ENCODE results near the gene TSFM.

The TSFM gene

GRCh38 chr12:57769594-57769993, 13.0 kb upstream of the TSFM start:
- H3K27ac ChIP-seq (replicated peaks; ENCODE audit: low read length) = no peak overlapping the region
- H3K4me2 ChIP-seq (ENCODE audit: insufficient read depth, low read length, poor library complexity, severe bottlenecking) = no peak overlapping the region
- H3K18ac ChIP-seq (ENCODE audit: low read length) = no peak overlapping the region
- H3K79me1 ChIP-seq (ENCODE audit: low read depth, low read length) = no peaks in the 10 kb centered on the region
- H4K8ac ChIP-seq (ENCODE audit: low read depth, low read length) = no peak overlapping the region
- no peak overlapping the region for H2BK5ac ChIP-seq (ENCODE audit: low read length)
- H3K9ac ChIP-seq (ENCODE audit: low read depth, low read length, poor library complexity) = peak overlapping the region; percentile 45
- H3K23ac ChIP-seq (ENCODE audit: low read depth, low read length, poor library complexity) = no peak overlapping the region
- WGBS, 2 donors (ENCODE audit: extremely low coverage in 2 of 2, insufficient read length in 2 of 2, insufficient replicate concordance in 1 of 2) = no CpG with 5 or more reads among the region's 11 CpGs
- peaks cover 10 to 44% of the 10 kb centered on the region in 2 donors for H3K36me3 ChIP-seq (replicated peaks in 1 of 2; ENCODE audit: control insufficient read depth in 2 of 2, insufficient read depth in 2 of 2, low read length in 2 of 2)
- no peak overlapping the region for H2BK120ac ChIP-seq (ENCODE audit: low read depth, low read length)
- no peak overlapping the region for H2AK5ac ChIP-seq (ENCODE audit: low read depth, low read length)
- H3K14ac ChIP-seq (ENCODE audit: low read length) = no peak overlapping the region
- H2BK12ac ChIP-seq (ENCODE audit: low read length) = no peak overlapping the region
- H3K4me1 ChIP-seq (ENCODE audit: control insufficient read depth in 2 of 2, insufficient read depth in 1 of 2, low read depth in 1 of 2, low read length in 2 of 2) = peaks cover 4 to 22% of the 10 kb centered on the region in 2 donors
- H3K9me3 ChIP-seq (replicated peaks in 1 of 2; ENCODE audit: control insufficient read depth in 2 of 2, insufficient read depth in 1 of 2, low read depth in 1 of 2, low read length in 2 of 2) = no peaks in the 10 kb centered on the region
- no peak overlapping the region for H3K4ac ChIP-seq (ENCODE audit: low read length)
- H3K27me3 ChIP-seq (ENCODE audit: control insufficient read depth in 3 of 3, insufficient read depth in 3 of 3, low read depth in 1 of 3, low read length in 3 of 3) = peaks cover 0 to 33% (median 17%) of the 10 kb centered on the region in 3 experiments
- no peak overlapping the region for H4K91ac ChIP-seq (ENCODE audit: low read depth, low read length, poor library complexity)
- no peak for DNase-seq (ENCODE audit: low spot score)
- H2BK15ac ChIP-seq (ENCODE audit: low read length) = no peak overlapping the region
- H2AFZ ChIP-seq (ENCODE audit: low read length) = no peak overlapping the region
- no peak overlapping the region for H3K4me3 ChIP-seq (ENCODE audit: low read length in 2 of 2)

GRCh38 chr12:57770734-57771133, 11.9 kb upstream of the TSFM start:
- Histone ChIP-seq H2AK5ac (ENCODE audit: low read depth, low read length) (no peak overlapping the region), H2BK15ac (ENCODE audit: low read length) (no peak overlapping the region), H3K14ac (ENCODE audit: low read length) (no peak overlapping the region), H3K27me3 (ENCODE audit: control insufficient read depth in 3 of 3, insufficient read depth in 3 of 3, low read depth in 1 of 3, low read length in 3 of 3) (peaks cover 0 to 21% (median 7%) of the 10 kb centered on the region in 3 experiments), H3K9me3 (replicated peaks in 1 of 2; ENCODE audit: control insufficient read depth in 2 of 2, insufficient read depth in 1 of 2, low read depth in 1 of 2, low read length in 2 of 2) (no peaks in the 10 kb centered on the region), H3K18ac (ENCODE audit: low read length) (no peak overlapping the region), H2AFZ (ENCODE audit: low read length) (no peak overlapping the region), H2BK120ac (ENCODE audit: low read depth, low read length) (no peak overlapping the region), H2BK5ac (ENCODE audit: low read length) (no peak overlapping the region), H3K4me2 (ENCODE audit: insufficient read depth, low read length, poor library complexity, severe bottlenecking) (no peak overlapping the region), H3K79me1 (ENCODE audit: low read depth, low read length) (no peaks in the 10 kb centered on the region), H3K9ac (ENCODE audit: low read depth, low read length, poor library complexity) (no peak overlapping the region), H3K27ac (replicated peaks; ENCODE audit: low read length) (no peak overlapping the region), H3K4ac (ENCODE audit: low read length) (no peak overlapping the region), H3K4me3 (ENCODE audit: low read length in 2 of 2) (peak overlapping the region in 1 of 2 donors; percentile 97), H4K91ac (ENCODE audit: low read depth, low read length, poor library complexity) (no peak overlapping the region), H3K36me3 (replicated peaks in 1 of 2; ENCODE audit: control insufficient read depth in 2 of 2, insufficient read depth in 2 of 2, low read length in 2 of 2) (peaks cover 10 to 49% of the 10 kb centered on the region in 2 donors), H4K8ac (ENCODE audit: low read depth, low read length) (no peak overlapping the region), H3K23ac (ENCODE audit: low read depth, low read length, poor library complexity) (no peak overlapping the region), H3K4me1 (ENCODE audit: control insufficient read depth in 2 of 2, insufficient read depth in 1 of 2, low read depth in 1 of 2, low read length in 2 of 2) (peaks cover 4 to 21% of the 10 kb centered on the region in 2 donors), H2BK12ac (ENCODE audit: low read length) (no peak overlapping the region)
- no CpG with 5 or more reads among the region's 4 CpGs for WGBS, 2 donors (ENCODE audit: extremely low coverage in 2 of 2, insufficient read length in 2 of 2, insufficient replicate concordance in 1 of 2)
- DNase-seq (ENCODE audit: low spot score) = no peak

- Histone ChIP-seq H3K4me3 (ENCODE audit: low read length in 2 of 2) (peak overlapping the region; percentile 87 to 97), H3K9ac (ENCODE audit: low read depth, low read length, poor library complexity) (no peak overlapping the region), H3K36me3 (replicated peaks in 1 of 2; ENCODE audit: control insufficient read depth in 2 of 2, insufficient read depth in 2 of 2, low read length in 2 of 2) (peaks cover 10 to 55% of the 10 kb centered on the region in 2 donors), H3K14ac (ENCODE audit: low read length) (no peak overlapping the region), H3K27ac (replicated peaks; ENCODE audit: low read length) (no peak overlapping the region), H2AFZ (ENCODE audit: low read length) (peak overlapping the region; percentile 98), H3K27me3 (ENCODE audit: control insufficient read depth in 3 of 3, insufficient read depth in 3 of 3, low read depth in 1 of 3, low read length in 3 of 3) (peaks cover 0 to 15% (median 4%) of the 10 kb centered on the region in 3 experiments), H4K91ac (ENCODE audit: low read depth, low read length, poor library complexity) (no peak overlapping the region), H3K4me2 (ENCODE audit: insufficient read depth, low read length, poor library complexity, severe bottlenecking) (peak overlapping the region; percentile 97), H3K4ac (ENCODE audit: low read length) (no peak overlapping the region), H2BK5ac (ENCODE audit: low read length) (no peak overlapping the region), H2BK120ac (ENCODE audit: low read depth, low read length) (no peak overlapping the region), H4K8ac (ENCODE audit: low read depth, low read length) (no peak overlapping the region), H2AK5ac (ENCODE audit: low read depth, low read length) (no peak overlapping the region), H3K79me1 (ENCODE audit: low read depth, low read length) (no peaks in the 10 kb centered on the region), H2BK12ac (ENCODE audit: low read length) (no peak overlapping the region), H3K9me3 (replicated peaks in 1 of 2; ENCODE audit: control insufficient read depth in 2 of 2, insufficient read depth in 1 of 2, low read depth in 1 of 2, low read length in 2 of 2) (no peaks in the 10 kb centered on the region), H3K18ac (ENCODE audit: low read length) (no peak overlapping the region), H3K4me1 (ENCODE audit: control insufficient read depth in 2 of 2, insufficient read depth in 1 of 2, low read depth in 1 of 2, low read length in 2 of 2) (peaks cover 4 to 19% of the 10 kb centered on the region in 2 donors), H3K23ac (ENCODE audit: low read depth, low read length, poor library complexity) (peak overlapping the region; percentile 89), H2BK15ac (ENCODE audit: low read length) (no peak overlapping the region)
- WGBS, 2 donors (ENCODE audit: extremely low coverage in 2 of 2, insufficient read length in 2 of 2, insufficient replicate concordance in 1 of 2) = no CpG with 5 or more reads among the region's 16 CpGs
- peak; percentile 88 for DNase-seq (ENCODE audit: low spot score)
These were observed 11.2 kb upstream of the TSFM start for GRCh38 chr12:57771236-57771872.

- DNase-seq (ENCODE audit: low spot score) = peak; percentile 96
- peak within 1 kb of the TSS; percentile 82 for H2BK15ac ChIP-seq (ENCODE audit: low read length)
- H3K36me3 ChIP-seq (replicated peaks in 1 of 2; ENCODE audit: control insufficient read depth in 2 of 2, insufficient read depth in 2 of 2, low read length in 2 of 2) = peaks cover 10 to 55% of the 10 kb centered on the region in 2 donors
- no peak within 1 kb of the TSS for H2BK5ac ChIP-seq (ENCODE audit: low read length)
- peak within 1 kb of the TSS; percentile 98 for H2AFZ ChIP-seq (ENCODE audit: low read length)
- peaks cover 0 to 9% (median 0%) of the 10 kb centered on the region in 3 experiments for H3K27me3 ChIP-seq (ENCODE audit: control insufficient read depth in 3 of 3, insufficient read depth in 3 of 3, low read depth in 1 of 3, low read length in 3 of 3)
- peak within 1 kb of the TSS; percentile 55 for H2BK120ac ChIP-seq (ENCODE audit: low read depth, low read length)
- peak within 1 kb of the TSS; percentile 78 for H3K27ac ChIP-seq (replicated peaks; ENCODE audit: low read length)
- no peak within 1 kb of the TSS for H2BK12ac ChIP-seq (ENCODE audit: low read length)
- peak within 1 kb of the TSS; percentile 97 for H3K4me2 ChIP-seq (ENCODE audit: insufficient read depth, low read length, poor library complexity, severe bottlenecking)
- no CpG with 5 or more reads among the region's 28 CpGs for WGBS, 2 donors (ENCODE audit: extremely low coverage in 2 of 2, insufficient read length in 2 of 2, insufficient replicate concordance in 1 of 2)
- H3K9ac ChIP-seq (ENCODE audit: low read depth, low read length, poor library complexity) = peak within 1 kb of the TSS; percentile 89
- peak within 1 kb of the TSS; percentile 47 for H3K14ac ChIP-seq (ENCODE audit: low read length)
- no peak within 1 kb of the TSS for H3K4ac ChIP-seq (ENCODE audit: low read length)
- H3K9me3 ChIP-seq (replicated peaks in 1 of 2; ENCODE audit: control insufficient read depth in 2 of 2, insufficient read depth in 1 of 2, low read depth in 1 of 2, low read length in 2 of 2) = no peaks in the 10 kb centered on the region
- no peak within 1 kb of the TSS for H2AK5ac ChIP-seq (ENCODE audit: low read depth, low read length)
- H3K4me1 ChIP-seq (ENCODE audit: control insufficient read depth in 2 of 2, insufficient read depth in 1 of 2, low read depth in 1 of 2, low read length in 2 of 2) = peaks cover 4 to 14% of the 10 kb centered on the region in 2 donors
- peak within 1 kb of the TSS; percentile 88 for H4K8ac ChIP-seq (ENCODE audit: low read depth, low read length)
- H3K18ac ChIP-seq (ENCODE audit: low read length) = peak within 1 kb of the TSS; percentile 96
- peak within 1 kb of the TSS; percentile 56 for H4K91ac ChIP-seq (ENCODE audit: low read depth, low read length, poor library complexity)
- no peaks in the 10 kb centered on the region for H3K79me1 ChIP-seq (ENCODE audit: low read depth, low read length)
- peak within 1 kb of the TSS; percentile 89 for H3K23ac ChIP-seq (ENCODE audit: low read depth, low read length, poor library complexity)
- H3K4me3 ChIP-seq (ENCODE audit: low read length in 2 of 2) = peak within 1 kb of the TSS; percentile 89 to 97
These were observed 10.6 kb upstream of the TSFM start, which contains the start of gene METTL1 for GRCh38 chr12:57771873-57772428. TSS of gene METTL1 (minus strand) at chr12:57772105. CDS start at chr12:57772083, 22 bp downstream.

Data from neuronal stem cell (in vitro differentiated cells).